Ovary (tissue), 3 donors: ENCODE data around the gene EPB41L2.

ENCODE experiments used
- EP300 ChIP-seq: sonication (generic); formaldehyde crosslinking; IDR thresholded peaks from one replicate; pipeline ENCODE4 v1.6.1; 2017; ENCODE audit warnings: antibody characterized with exemption
- POLR2A ChIP-seq: fragments of 450-650 bp; IDR thresholded peaks from one replicate; pipeline ENCODE4 v1.6.1; 2017; ENCODE audit warnings: antibody characterized with exemption, mild to moderate bottlenecking, moderate library complexity
- TF ChIP-seq, protein P1 (sequence below), 3 donors: fragments of 450-650 bp in 2 of 3; fragments of 200-600 bp in 1 of 3; IDR thresholded peaks; one replicate each; pipeline versions ENCODE4 v1.5.1 to v1.8.0; 2016 to 2022; ENCODE audit warnings: antibody characterized with exemption in 3 of 3, mild to moderate bottlenecking in 1 of 3
- donor health status: DM: no; HTN: no; CAD: no.

DNA sequence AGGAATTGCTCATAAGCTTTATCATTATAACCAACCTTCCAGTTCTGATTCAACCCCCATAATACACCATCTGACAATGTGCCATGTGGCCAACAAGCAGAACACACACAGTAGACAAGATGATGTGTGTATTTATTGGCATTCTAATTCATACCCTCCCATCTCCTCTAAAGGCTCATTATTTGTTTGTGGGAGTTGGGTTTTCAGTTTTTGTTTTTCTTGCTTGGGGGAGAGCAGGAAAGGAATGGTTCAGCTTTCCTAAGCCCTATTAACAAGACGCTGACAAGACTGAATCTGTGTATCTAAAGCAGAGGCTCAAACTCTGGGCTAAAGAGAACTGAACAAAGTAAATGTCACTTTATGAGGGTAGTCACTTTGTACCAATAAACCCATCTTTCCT is 36.8 kb downstream of the EPB41L2 start:
- TF ChIP-seq, protein P1, sequence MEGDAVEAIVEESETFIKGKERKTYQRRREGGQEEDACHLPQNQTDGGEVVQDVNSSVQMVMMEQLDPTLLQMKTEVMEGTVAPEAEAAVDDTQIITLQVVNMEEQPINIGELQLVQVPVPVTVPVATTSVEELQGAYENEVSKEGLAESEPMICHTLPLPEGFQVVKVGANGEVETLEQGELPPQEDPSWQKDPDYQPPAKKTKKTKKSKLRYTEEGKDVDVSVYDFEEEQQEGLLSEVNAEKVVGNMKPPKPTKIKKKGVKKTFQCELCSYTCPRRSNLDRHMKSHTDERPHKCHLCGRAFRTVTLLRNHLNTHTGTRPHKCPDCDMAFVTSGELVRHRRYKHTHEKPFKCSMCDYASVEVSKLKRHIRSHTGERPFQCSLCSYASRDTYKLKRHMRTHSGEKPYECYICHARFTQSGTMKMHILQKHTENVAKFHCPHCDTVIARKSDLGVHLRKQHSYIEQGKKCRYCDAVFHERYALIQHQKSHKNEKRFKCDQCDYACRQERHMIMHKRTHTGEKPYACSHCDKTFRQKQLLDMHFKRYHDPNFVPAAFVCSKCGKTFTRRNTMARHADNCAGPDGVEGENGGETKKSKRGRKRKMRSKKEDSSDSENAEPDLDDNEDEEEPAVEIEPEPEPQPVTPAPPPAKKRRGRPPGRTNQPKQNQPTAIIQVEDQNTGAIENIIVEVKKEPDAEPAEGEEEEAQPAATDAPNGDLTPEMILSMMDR (IDR thresholded peaks at IDR 0.05) = no peak
- TF ChIP-seq POLR2A (no peak), EP300 (no peak)
